ENCODE measurements around the gene ITSN1. TPM values are rescaled to one million over a fixed set of nuclear protein-coding genes. Genes with fewer than 3 reads are reported as not detected.

The ITSN1 gene
- total RNA-seq, 4 donors from 2014 or later = 37.0 to 123 (median 61.1) TPM

DNA sequence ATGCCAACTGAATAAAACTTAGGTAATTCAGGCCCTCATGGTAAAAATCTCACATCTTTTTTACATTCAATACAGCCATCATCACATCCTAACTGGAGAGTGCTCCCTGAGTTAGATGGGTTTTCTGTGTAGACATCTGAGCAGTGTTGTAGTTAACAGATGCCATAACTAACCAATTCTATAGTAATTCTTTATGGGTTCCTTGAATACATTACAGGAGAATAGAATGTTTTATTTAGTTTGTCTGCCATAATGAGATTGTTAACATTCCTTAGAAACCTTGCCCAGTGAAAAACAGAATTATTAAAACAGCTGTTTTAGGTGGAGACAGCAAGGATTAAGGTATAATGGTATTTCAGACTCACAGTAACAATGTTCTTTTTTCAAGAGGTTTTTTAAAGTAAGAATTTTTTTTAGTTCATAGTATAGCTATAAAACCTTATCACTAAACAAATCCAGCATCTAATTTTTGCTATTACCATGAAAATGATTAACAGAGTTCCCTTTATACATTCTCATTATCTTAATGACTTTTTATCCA lies 178.0 kb downstream of the ITSN1 start:
- H3K27ac ChIP-seq = no peak overlapping the region
- H3K27me3 ChIP-seq = no peaks in the 10 kb centered on the region
- intact Hi-C loops (cut with DNase I; ENCODE audit: low total_unique reads) (no loop called here), in situ Hi-C loops (cut with MboI; ENCODE audit: low pct_ligation_motif_present in 1 of 4, low pct_unique_long_range_greater_than_20kb in 1 of 4, low sequenced_read_pairs in 3 of 4) (no loop called here)
- H3K4me3 ChIP-seq = no peak overlapping the region
- H3K36me3 ChIP-seq = no peaks in the 10 kb centered on the region
- H3K9me3 ChIP-seq = no peaks in the 10 kb centered on the region
- peaks cover 0 to 10% (median 0%) of the 10 kb centered on the region in 4 donors for H3K4me1 ChIP-seq
- no peak for TF ChIP-seq POLR2A (IDR thresholded peaks at IDR 0.05)
- no peak for TF ChIP-seq POLR2AphosphoS5 (IDR thresholded peaks at IDR 0.05)
- no peak for TF ChIP-seq EP300 (IDR thresholded peaks at IDR 0.05; ENCODE audit: low read depth)
- TF ChIP-seq, protein P1, sequence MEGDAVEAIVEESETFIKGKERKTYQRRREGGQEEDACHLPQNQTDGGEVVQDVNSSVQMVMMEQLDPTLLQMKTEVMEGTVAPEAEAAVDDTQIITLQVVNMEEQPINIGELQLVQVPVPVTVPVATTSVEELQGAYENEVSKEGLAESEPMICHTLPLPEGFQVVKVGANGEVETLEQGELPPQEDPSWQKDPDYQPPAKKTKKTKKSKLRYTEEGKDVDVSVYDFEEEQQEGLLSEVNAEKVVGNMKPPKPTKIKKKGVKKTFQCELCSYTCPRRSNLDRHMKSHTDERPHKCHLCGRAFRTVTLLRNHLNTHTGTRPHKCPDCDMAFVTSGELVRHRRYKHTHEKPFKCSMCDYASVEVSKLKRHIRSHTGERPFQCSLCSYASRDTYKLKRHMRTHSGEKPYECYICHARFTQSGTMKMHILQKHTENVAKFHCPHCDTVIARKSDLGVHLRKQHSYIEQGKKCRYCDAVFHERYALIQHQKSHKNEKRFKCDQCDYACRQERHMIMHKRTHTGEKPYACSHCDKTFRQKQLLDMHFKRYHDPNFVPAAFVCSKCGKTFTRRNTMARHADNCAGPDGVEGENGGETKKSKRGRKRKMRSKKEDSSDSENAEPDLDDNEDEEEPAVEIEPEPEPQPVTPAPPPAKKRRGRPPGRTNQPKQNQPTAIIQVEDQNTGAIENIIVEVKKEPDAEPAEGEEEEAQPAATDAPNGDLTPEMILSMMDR (IDR thresholded peaks at IDR 0.05) = no peak
- no peak for DNase-seq

DNA sequence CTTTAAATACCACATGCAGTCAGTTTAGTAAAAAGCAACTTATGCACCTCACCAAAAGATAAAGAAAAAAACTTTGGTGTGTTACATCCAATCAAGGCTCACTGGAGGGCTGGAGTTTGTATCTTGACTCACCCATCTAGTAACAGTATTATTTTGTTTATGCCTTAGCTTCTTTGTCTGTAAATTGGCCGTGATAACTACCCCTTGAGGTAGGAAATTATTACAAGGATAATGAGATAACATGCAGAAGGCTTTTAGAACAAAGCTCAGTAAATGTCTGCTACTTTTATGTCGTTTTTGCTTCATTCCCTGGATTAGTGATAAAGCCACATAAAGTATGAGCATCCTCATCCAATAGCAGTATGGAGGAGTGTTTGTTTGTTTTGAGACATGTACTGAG lies 178.5 kb downstream of the ITSN1 start:
- no peak for TF ChIP-seq POLR2AphosphoS5 (IDR thresholded peaks at IDR 0.05)
- no peak for TF ChIP-seq POLR2A (IDR thresholded peaks at IDR 0.05)
- no peak for TF ChIP-seq EP300 (IDR thresholded peaks at IDR 0.05; ENCODE audit: low read depth)
- TF ChIP-seq, protein P1 (IDR thresholded peaks at IDR 0.05) = no peak
- 44 to 60% methylated on average over 1 to 2 of the region's 2 CpGs for WGBS, 2 donors (ENCODE audit: low coverage in 1 of 2)
- in situ Hi-C loops (cut with MboI; ENCODE audit: low pct_ligation_motif_present in 1 of 4, low pct_unique_long_range_greater_than_20kb in 1 of 4, low sequenced_read_pairs in 3 of 4) (no loop called here), intact Hi-C loops (cut with DNase I; ENCODE audit: low total_unique reads) (no loop called here)
- Histone ChIP-seq H3K4me3 (no peak overlapping the region), H3K27me3 (no peaks in the 10 kb centered on the region), H3K27ac (no peak overlapping the region), H3K36me3 (no peaks in the 10 kb centered on the region), H3K4me1 (peaks cover 0 to 13% (median under 1%) of the 10 kb centered on the region in 4 donors), H3K9me3 (no peaks in the 10 kb centered on the region)
- no peak for DNase-seq

DNA sequence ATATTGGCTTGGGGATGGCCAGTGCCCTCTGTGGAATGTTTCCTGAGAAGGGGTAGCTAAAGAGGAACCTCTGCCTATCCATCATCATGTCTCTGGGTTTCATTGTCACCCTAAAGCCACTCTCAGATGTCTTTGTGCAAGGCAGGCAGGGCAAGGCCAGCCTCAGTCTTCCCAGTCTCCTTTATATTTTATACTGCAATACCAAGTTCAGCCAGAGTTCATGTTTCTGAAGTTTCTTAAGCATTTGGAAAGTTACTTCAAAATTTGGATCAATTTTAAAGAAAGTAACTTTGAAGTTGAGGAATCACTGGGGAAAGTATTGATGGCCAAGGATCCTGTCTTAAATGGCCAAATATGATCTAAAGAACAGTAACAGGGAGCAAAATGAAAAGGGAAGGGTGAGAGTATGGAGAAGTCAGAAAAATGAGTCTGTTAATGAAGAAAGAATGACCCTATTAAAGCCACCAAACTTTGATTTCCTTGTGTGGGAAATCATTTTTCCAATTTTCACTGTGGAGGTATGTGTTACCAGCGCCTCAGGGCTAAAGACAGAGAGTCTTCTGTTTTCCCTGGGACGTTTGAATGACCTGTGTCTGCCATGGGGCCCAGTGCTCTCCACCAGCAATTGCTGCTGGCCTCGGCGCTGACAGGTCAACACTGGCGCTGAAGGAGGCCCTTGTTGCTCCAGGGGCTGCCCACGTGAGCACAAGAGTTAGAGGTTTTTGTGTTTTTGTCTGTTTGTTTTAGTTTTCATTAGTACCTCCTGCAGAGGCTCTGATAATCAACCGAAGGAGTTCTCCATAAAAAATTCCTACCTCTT lies 179.4 kb downstream of the ITSN1 start:
- H3K27me3 ChIP-seq = no peaks in the 10 kb centered on the region
- no peak for DNase-seq
- peaks cover 0 to 20% (median 5%) of the 10 kb centered on the region in 4 donors for H3K4me1 ChIP-seq
- WGBS, 2 donors (ENCODE audit: low coverage in 1 of 2) = 74 to 100% methylated on average over 1 to 7 of the region's 7 CpGs
- no peaks in the 10 kb centered on the region for H3K36me3 ChIP-seq
- H3K27ac ChIP-seq = no peak overlapping the region
- in situ Hi-C loops (cut with MboI; ENCODE audit: low pct_ligation_motif_present in 1 of 4, low pct_unique_long_range_greater_than_20kb in 1 of 4, low sequenced_read_pairs in 3 of 4) = no loop called here
- no peaks in the 10 kb centered on the region for H3K9me3 ChIP-seq
- intact Hi-C loops (cut with DNase I; ENCODE audit: low total_unique reads) = no loop called here
- no peak overlapping the region for H3K4me3 ChIP-seq
- TF ChIP-seq POLR2A (IDR thresholded peaks at IDR 0.05) = no peak
- TF ChIP-seq, protein P1 (IDR thresholded peaks at IDR 0.05) = peak in 1 of 5 experiments; percentile 13

DNA sequence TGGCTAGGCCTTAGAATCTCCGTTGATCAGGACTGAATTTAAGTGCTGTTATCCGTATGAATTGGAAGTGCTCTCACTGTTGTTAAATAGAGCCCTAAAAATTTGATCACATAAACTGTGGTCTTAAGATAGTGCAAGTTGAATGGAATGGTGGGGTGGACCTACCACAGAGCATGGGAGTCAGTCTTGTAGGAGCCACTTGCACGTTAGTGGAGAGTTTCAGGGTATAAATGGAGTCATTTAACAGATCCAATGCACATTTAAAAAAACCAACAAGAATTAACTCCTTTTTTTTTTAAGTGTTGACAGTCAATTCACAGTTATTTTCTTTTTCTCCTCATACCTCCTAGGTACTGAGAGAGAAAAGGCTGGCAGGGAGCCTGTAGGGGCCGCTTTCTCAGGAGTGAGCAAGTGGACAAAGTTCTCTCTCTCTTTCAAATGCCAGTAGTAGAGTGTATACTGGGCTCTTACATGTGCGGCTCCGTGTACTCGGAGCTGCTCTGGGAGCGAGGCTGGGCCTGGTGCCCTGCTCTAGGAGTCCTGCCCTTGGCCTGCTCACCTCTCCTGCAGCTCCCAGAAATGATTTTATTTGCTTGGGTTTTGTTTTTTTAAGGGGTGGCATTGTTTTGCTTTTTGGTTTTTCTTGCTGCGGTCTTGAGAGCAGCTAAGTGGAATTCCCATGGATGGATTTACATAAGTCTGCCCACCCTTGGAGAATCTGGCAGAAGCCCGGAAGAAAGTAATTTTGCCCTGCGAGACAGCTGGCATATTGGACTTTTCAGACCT lies 182.0 kb downstream of the ITSN1 start:
- DNase-seq = no peak
- intact Hi-C loops (cut with DNase I; ENCODE audit: low total_unique reads) (no loop called here), in situ Hi-C loops (cut with MboI; ENCODE audit: low pct_ligation_motif_present in 1 of 4, low pct_unique_long_range_greater_than_20kb in 1 of 4, low sequenced_read_pairs in 3 of 4) (no loop called here)
- H3K27ac ChIP-seq = peak overlapping the region; percentile 42 to 74 (median 58)
- 71 to 81% methylated on average over 4 to 11 of the region's 11 CpGs for WGBS, 2 donors (ENCODE audit: low coverage in 1 of 2)
- H3K9me3 ChIP-seq = no peaks in the 10 kb centered on the region
- H3K36me3 ChIP-seq = no peaks in the 10 kb centered on the region
- H3K4me3 ChIP-seq = no peak overlapping the region
- TF ChIP-seq POLR2AphosphoS5 (IDR thresholded peaks at IDR 0.05) (no peak), POLR2A (IDR thresholded peaks at IDR 0.05) (no peak), EP300 (IDR thresholded peaks at IDR 0.05; ENCODE audit: low read depth) (no peak)
- TF ChIP-seq, protein P1 (IDR thresholded peaks at IDR 0.05) = no peak
- peaks cover 0 to 38% (median 16%) of the 10 kb centered on the region in 4 donors for H3K4me1 ChIP-seq
- no peaks in the 10 kb centered on the region for H3K27me3 ChIP-seq
